ENCODE results near the gene COL8A1.
"Not testable (repeated sequence)": the region's sequence is repeated elsewhere in the genome, so short reads cannot be mapped to it uniquely, and the experiment has no call there.

The COL8A1 gene

GRCh38 chr3:99638167-99638948, at the start of gene COL8A1:
Gene COL8A1 (plus strand): TSS chr3:99638594. CDS start chr3:99790683, 152,089 bp downstream.
- H3K4me3 ChIP-seq (ENCODE audit: control insufficient read depth, low read depth, low read length): peak within 1 kb of the TSS; percentile 88
- TF ChIP-seq CTCF (conservative IDR thresholded peaks at IDR 0.05; ENCODE audit: control insufficient read depth, insufficient read depth, low read depth, low read length): no peak
- peak; percentile 71 for DNase-seq (ENCODE audit: low read depth)

GRCh38 chr3:99589168-99589567, 49.2 kb upstream of the COL8A1 start:
- not testable (repeated sequence) for DNase-seq (ENCODE audit: low read depth); H3K4me3 ChIP-seq (ENCODE audit: control insufficient read depth, low read depth, low read length)

GRCh38 chr3:99599894-99600293, 38.5 kb upstream of the COL8A1 start:
- no peak for DNase-seq (ENCODE audit: low read depth)
- no peak for TF ChIP-seq CTCF (conservative IDR thresholded peaks at IDR 0.05; ENCODE audit: control insufficient read depth, insufficient read depth, low read depth, low read length)

GRCh38 chr3:99601515-99601914, 36.9 kb upstream of the COL8A1 start:
- H3K4me3 ChIP-seq (ENCODE audit: control insufficient read depth, low read depth, low read length): no peak overlapping the region
- no peak for TF ChIP-seq CTCF (conservative IDR thresholded peaks at IDR 0.05; ENCODE audit: control insufficient read depth, insufficient read depth, low read depth, low read length)
- DNase-seq (ENCODE audit: low read depth): no peak

More at GRCh38 chr3:99599894-99600293, 38.5 kb upstream of the COL8A1 start:
- H3K4me3 ChIP-seq (ENCODE audit: control insufficient read depth, low read depth, low read length): no peak overlapping the region

- no peak for DNase-seq (ENCODE audit: low read depth)
- TF ChIP-seq CTCF (conservative IDR thresholded peaks at IDR 0.05; ENCODE audit: control insufficient read depth, insufficient read depth, low read depth, low read length): no peak
Measured at GRCh38 chr3:99602183-99602582, 36.2 kb upstream of the COL8A1 start.

GRCh38 chr3:99607151-99607550, 31.2 kb upstream of the COL8A1 start:
- no peak overlapping the region for H3K4me3 ChIP-seq (ENCODE audit: control insufficient read depth, low read depth, low read length)
- no peak for DNase-seq (ENCODE audit: low read depth)
- no peak for TF ChIP-seq CTCF (conservative IDR thresholded peaks at IDR 0.05; ENCODE audit: control insufficient read depth, insufficient read depth, low read depth, low read length)

More at GRCh38 chr3:99602183-99602582, 36.2 kb upstream of the COL8A1 start:
- no peak overlapping the region for H3K4me3 ChIP-seq (ENCODE audit: control insufficient read depth, low read depth, low read length)

GRCh38 chr3:99614768-99615167, 23.6 kb upstream of the COL8A1 start:
- DNase-seq (ENCODE audit: low read depth): no peak
- no peak overlapping the region for H3K4me3 ChIP-seq (ENCODE audit: control insufficient read depth, low read depth, low read length)
- no peak for TF ChIP-seq CTCF (conservative IDR thresholded peaks at IDR 0.05; ENCODE audit: control insufficient read depth, insufficient read depth, low read depth, low read length)

Data from fibroblast of mammary gland (primary cell).